Suprapubic skin (tissue), 4 donors: ENCODE data around the gene FRY. TPM values are rescaled to one million over a fixed set of nuclear protein-coding genes. Genes with fewer than 3 reads are reported as not detected.

Experiments used
- DNase-seq, 2 donors: peaks; one replicate each; pipeline ENCODE4 v3.0.0-alpha.2; 2019; ENCODE audit warnings: low spot score in 2 of 2
- H3K27ac ChIP-seq: fragments of 200-600 bp; sonication (generic); one replicate; pipeline ENCODE4 v1.5.1; 2019
- H3K27me3 ChIP-seq: fragments of 200-600 bp; sonication (generic); one replicate; pipeline ENCODE4 v1.5.1; 2019
- H3K36me3 ChIP-seq: fragments of 200-600 bp; sonication (generic); one replicate; pipeline ENCODE4 v1.5.1; 2019
- H3K4me1 ChIP-seq: fragments of 200-600 bp; sonication (generic); one replicate; pipeline ENCODE4 v1.5.1; 2019
- H3K4me3 ChIP-seq: fragments of 200-600 bp; sonication (generic); one replicate; pipeline ENCODE4 v1.5.1; 2019; ENCODE audit warnings: mild to moderate bottlenecking
- H3K9me3 ChIP-seq: fragments of 200-600 bp; sonication (generic); one replicate; pipeline ENCODE4 v1.5.1; 2019
- CTCF ChIP-seq, 2 donors: fragments of 200-600 bp in 1 of 2; fragments of 450-650 bp in 1 of 2; sonication (generic) in 1 of 2; IDR thresholded peaks; one replicate each; pipeline ENCODE4 v1.5.1; 2016 to 2019; ENCODE audit warnings: antibody characterized with exemption in 2 of 2, mild to moderate bottlenecking in 1 of 2, moderate library complexity in 1 of 2
- EP300 ChIP-seq: sonication (generic); formaldehyde crosslinking; IDR thresholded peaks from one replicate; pipeline ENCODE4 v1.6.1; 2017; ENCODE audit warnings: antibody characterized with exemption
- POLR2A ChIP-seq, 2 donors: fragments of 450-650 bp; IDR thresholded peaks; one replicate each; pipeline ENCODE4 v1.6.1; 2017; ENCODE audit warnings: antibody characterized with exemption in 2 of 2, mild to moderate bottlenecking in 2 of 2, moderate library complexity in 2 of 2
- POLR2AphosphoS5 ChIP-seq, 3 donors: sonication (generic); formaldehyde crosslinking; IDR thresholded peaks; one replicate each; pipeline ENCODE4 v1.6.1; 2017; ENCODE audit warnings: antibody characterized with exemption in 3 of 3
- WGBS: methylation state at CpG from one replicate; pipeline ENCODE4 v1.1.5; 2018; 5-methylcytosine and 5-hydroxymethylcytosine counted together
- total RNA-seq, 4 donors: library from RNA; depleted of rRNA; stranded (reverse); fragments of >200 nt; gene quantifications; one replicate each; pipeline ENCODE4 v1.1.0, GENCODE V29; 2016

The FRY gene
- total RNA-seq, 4 donors from 2014 or later, result 22.5 to 39.6 (median 26.8) TPM

DNA sequence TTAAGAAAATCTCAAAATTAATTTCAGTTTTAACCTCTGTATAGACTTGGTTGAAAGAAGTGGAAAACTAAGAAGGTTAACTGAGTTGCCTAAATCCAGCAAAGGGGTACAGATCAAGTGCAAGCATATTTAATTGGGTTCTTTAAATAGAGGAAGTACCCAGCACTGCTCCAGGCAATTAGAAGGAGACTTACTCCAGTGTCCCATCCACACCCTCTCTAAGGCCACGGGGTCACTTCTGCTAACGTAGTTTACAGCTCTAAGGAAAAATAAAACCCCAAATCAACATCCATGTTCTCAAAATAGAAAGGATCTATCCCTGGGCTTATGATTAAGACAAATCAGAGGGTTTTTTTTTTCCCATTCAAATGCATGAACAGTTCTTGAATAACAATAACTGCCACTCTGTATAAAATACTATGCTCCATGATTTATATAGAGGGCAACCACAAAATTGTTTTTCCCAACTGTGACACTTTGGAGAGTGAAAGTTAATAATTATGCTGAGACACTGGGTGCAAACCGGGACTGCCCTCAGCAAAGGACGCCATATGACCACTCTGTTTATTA is 4.6 kb downstream of the FRY start:
- DNase-seq, result no peak
- TF ChIP-seq EP300 (no peak), CTCF (IDR thresholded peaks at IDR 0.05) (no peak), POLR2AphosphoS5 (IDR thresholded peaks at IDR 0.05) (no peak), POLR2A (IDR thresholded peaks at IDR 0.05) (no peak)
- 65% methylated on average over 4 of the region's 4 CpGs for WGBS
- H3K27me3 ChIP-seq, result no peaks in the 10 kb centered on the region
- no peak overlapping the region for H3K4me3 ChIP-seq
- H3K4me1 ChIP-seq, result peaks cover 20% of the 10 kb centered on the region
- no peaks in the 10 kb centered on the region for H3K9me3 ChIP-seq
- H3K27ac ChIP-seq, result no peak overlapping the region
- no peaks in the 10 kb centered on the region for H3K36me3 ChIP-seq

DNA sequence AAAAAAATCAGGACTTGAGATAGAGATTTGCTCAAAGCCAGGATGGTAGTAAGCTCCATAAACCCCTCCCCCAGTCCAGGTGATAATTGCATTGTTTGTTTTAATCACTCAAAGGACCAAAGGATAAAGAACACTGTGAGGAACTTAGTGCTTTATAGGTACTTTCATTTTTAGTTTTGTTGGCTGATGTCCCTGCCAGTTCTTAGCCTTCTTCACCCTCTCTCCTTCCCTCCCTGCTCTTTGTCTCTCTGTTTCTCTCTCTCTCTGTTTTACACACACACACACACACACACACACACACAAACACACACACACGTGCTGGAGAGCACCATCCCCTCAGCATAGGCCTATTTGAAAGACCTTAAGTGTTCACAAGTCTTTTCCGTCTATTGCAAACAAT is 5.2 kb downstream of the FRY start:
- Histone ChIP-seq H3K36me3 (no peaks in the 10 kb centered on the region), H3K27me3 (no peaks in the 10 kb centered on the region), H3K4me1 (peaks cover 20% of the 10 kb centered on the region), H3K9me3 (no peaks in the 10 kb centered on the region), H3K27ac (no peak overlapping the region), H3K4me3 (no peak overlapping the region)
- WGBS, result 57% methylated on average over 2 of the region's 2 CpGs
- TF ChIP-seq EP300 (no peak), CTCF (IDR thresholded peaks at IDR 0.05) (no peak), POLR2AphosphoS5 (IDR thresholded peaks at IDR 0.05) (no peak), POLR2A (IDR thresholded peaks at IDR 0.05) (no peak)
- DNase-seq, result no peak

- WGBS, result 33% methylated on average over 2 of the region's 2 CpGs
Observed at GRCh38 chr13:32037471-32037870, 5.9 kb downstream of the FRY start.

GRCh38 chr13:32038343-32038742 is 6.8 kb downstream of the FRY start:
- DNase-seq, result no peak
- no peaks in the 10 kb centered on the region for H3K36me3 ChIP-seq
- H3K9me3 ChIP-seq, result no peaks in the 10 kb centered on the region
- TF ChIP-seq POLR2A (IDR thresholded peaks at IDR 0.05) (no peak), EP300 (no peak), CTCF (IDR thresholded peaks at IDR 0.05) (no peak), POLR2AphosphoS5 (IDR thresholded peaks at IDR 0.05) (no peak)
- H3K4me3 ChIP-seq, result no peak overlapping the region
- H3K27ac ChIP-seq, result no peak overlapping the region
- WGBS, result 72% methylated on average over 5 of the region's 5 CpGs
- peaks cover 17% of the 10 kb centered on the region for H3K4me1 ChIP-seq
- no peaks in the 10 kb centered on the region for H3K27me3 ChIP-seq

More at GRCh38 chr13:32037471-32037870, 5.9 kb downstream of the FRY start:
- Histone ChIP-seq H3K27ac (no peak overlapping the region), H3K4me1 (peaks cover 17% of the 10 kb centered on the region), H3K36me3 (no peaks in the 10 kb centered on the region), H3K27me3 (no peaks in the 10 kb centered on the region), H3K4me3 (no peak overlapping the region), H3K9me3 (no peaks in the 10 kb centered on the region)
- no peak for DNase-seq
- TF ChIP-seq EP300 (no peak), POLR2AphosphoS5 (IDR thresholded peaks at IDR 0.05) (no peak), POLR2A (IDR thresholded peaks at IDR 0.05) (no peak), CTCF (IDR thresholded peaks at IDR 0.05) (no peak)

DNA sequence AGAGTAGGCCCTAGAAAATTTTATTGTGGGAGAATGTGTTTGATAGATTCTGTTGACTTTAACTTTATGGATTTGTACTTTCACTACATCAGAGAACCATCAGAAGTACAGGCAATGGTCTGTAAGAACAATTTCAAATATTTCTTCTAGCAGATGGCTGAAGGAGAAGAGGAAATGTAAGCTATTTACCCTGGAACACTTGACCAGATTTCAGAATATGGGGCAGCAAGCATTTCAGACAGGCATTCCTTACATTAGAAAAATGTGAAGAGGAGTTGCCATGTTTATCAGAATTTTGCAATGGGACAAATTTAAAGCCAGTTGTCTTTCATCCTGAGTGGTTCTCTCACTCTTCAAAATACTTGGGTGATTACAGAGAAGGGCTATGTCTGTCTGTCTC is 7.5 kb downstream of the FRY start:
- TF ChIP-seq CTCF (IDR thresholded peaks at IDR 0.05) (no peak), POLR2AphosphoS5 (IDR thresholded peaks at IDR 0.05) (no peak), POLR2A (IDR thresholded peaks at IDR 0.05) (no peak)
- no peak overlapping the region for H3K4me3 ChIP-seq

More for the DNA sequence above, 7.5 kb downstream of the FRY start:
- DNase-seq, result no peak
- Histone ChIP-seq H3K27ac (no peak overlapping the region), H3K36me3 (no peaks in the 10 kb centered on the region), H3K27me3 (no peaks in the 10 kb centered on the region), H3K9me3 (no peaks in the 10 kb centered on the region), H3K4me1 (peaks cover 17% of the 10 kb centered on the region)
